Measurements from ENCODE around the gene CMSS1.
"Not testable (repeated sequence)": the region's sequence is repeated elsewhere in the genome, so short reads cannot be mapped to it uniquely, and the experiment has no call there.

GRCh38 chr3:100229188-100229587 lies 411.5 kb downstream of the CMSS1 start:
- TF ChIP-seq CTCF, POLR2A (IDR thresholded peaks at IDR 0.05): not testable (repeated sequence)
